ENCODE data around the gene NF1.

GRCh38 chr17:31318851-31319661 is 224.3 kb downstream of the NF1 start:
- TF ChIP-seq POLR2A (IDR thresholded peaks at IDR 0.05) (no peak), CTCF (IDR thresholded peaks at IDR 0.05) (no peak)

All from Peyer's patch (tissue), 4 donors.